Measurements from ENCODE around the gene NFIA.

GRCh38 chr1:61481315-61481715 lies 399.0 kb downstream of the NFIA start:
- no peak for TF ChIP-seq ZBTB11 (CRISPR knock-in tag; IDR thresholded peaks at IDR 0.05)
- TF ChIP-seq SUZ12 (IDR thresholded peaks at IDR 0.05; ENCODE audit: unreplicated experiment), result no peak
- no peak for TF ChIP-seq CTCF (IDR thresholded peaks at IDR 0.05 in 2 of 3, conservative IDR thresholded peaks at IDR 0.05 in 1 of 3; ENCODE audit: control insufficient read depth in 2 of 3, extremely low read depth in 1 of 3, insufficient read depth in 1 of 3, low read depth in 3 of 3, low read length in 3 of 3)
- no peak for TF ChIP-seq TCF7 (IDR thresholded peaks at IDR 0.05; ENCODE audit: borderline replicate concordance)
- no peak for TF ChIP-seq BHLHE40 (IDR thresholded peaks at IDR 0.05; ENCODE audit: borderline replicate concordance in 1 of 2, low read depth in 2 of 2, low read length in 1 of 2)
- TF ChIP-seq ZNF24 (IDR thresholded peaks at IDR 0.05), result no peak
- no peak for TF ChIP-seq NFYA (IDR thresholded peaks at IDR 0.05; ENCODE audit: borderline replicate concordance, low read depth, low read length)
- no peak for TF ChIP-seq POLR2A (IDR thresholded peaks at IDR 0.05; ENCODE audit: low read depth, low read length)
- TF ChIP-seq RAD21 (IDR thresholded peaks at IDR 0.05; ENCODE audit: insufficient read depth, low read depth, low read length), result no peak

All from GM12878 (cell line).